IMR-90 (cell line): ENCODE measurements around the gene TENM4. TPM values are rescaled to one million over a fixed set of nuclear protein-coding genes. Genes with fewer than 3 reads are reported as not detected.

Experiments
- ATAC-seq: fragments of 200-7000 bp; cut with Tn5 transposase; 2 replicates; pipeline ENCODE4 v1.9.1; 2020; ENCODE audit warnings: low read depth, mild to moderate bottlenecking, moderate library complexity
- BruUV-seq: library from RNA; stranded (reverse); fragments of 400-500 nt; replicated peaks from 2 replicates; lab custom pipeline; 2021; lab: Mats Ljungman, UMichigan
- CTCF ChIA-PET: fragments of 300-600 bp; formaldehyde crosslinking; extraction: SDS; loops from one replicate; lab custom pipeline; 2021; ENCODE audit warnings: antibody characterized with exemption; lab: Yijun Ruan, JAX
- POLR2A ChIA-PET: fragments of 300-600 bp; sonication (Branson Sonifier 250); formaldehyde crosslinking; loops from one replicate; lab custom pipeline; 2022; ENCODE audit warnings: antibody characterized with exemption; ENCODE audit not compliant: unreplicated experiment; lab: Charles Lee
- DNase-seq: peaks from one replicate; pipeline ENCODE4 v3.0.0; 2013
- H2AFZ ChIP-seq: replicated peaks from 2 replicates; pipeline ENCODE3; 2013; ENCODE audit warnings: low read length, mild to moderate bottlenecking; ENCODE audit not compliant: poor library complexity
- H2AK5ac ChIP-seq: 2 replicates; pipeline ENCODE4 v1.6.1; 2013; ENCODE audit warnings: low read depth, low read length, inconsistent platforms
- H2AK9ac ChIP-seq: replicated peaks from 2 replicates; pipeline ENCODE3; 2013; ENCODE audit warnings: mild to moderate bottlenecking, low read depth, low read length, moderate library complexity; ENCODE audit not compliant: poor library complexity
- H2BK120ac ChIP-seq: 2 replicates; pipeline ENCODE4 v1.6.1; 2013; ENCODE audit warnings: low read depth, low read length, inconsistent platforms
- H2BK15ac ChIP-seq: 3 replicates; pipeline ENCODE4 v1.6.1; 2013; ENCODE audit warnings: low read depth, low read length, inconsistent platforms
- H2BK20ac ChIP-seq: 2 replicates; pipeline ENCODE4 v1.6.1; 2013; ENCODE audit warnings: low read depth, mild to moderate bottlenecking, inconsistent platforms, low read length, moderate library complexity
- H2BK5ac ChIP-seq: 2 replicates; pipeline ENCODE4 v1.6.1; 2013; ENCODE audit warnings: mild to moderate bottlenecking, low read depth, low read length, inconsistent platforms; ENCODE audit not compliant: poor library complexity, severe bottlenecking
- H3K14ac ChIP-seq: replicated peaks from 2 replicates; pipeline ENCODE4 v1.6.1; 2013; ENCODE audit warnings: low read depth, low read length, inconsistent platforms
- H3K18ac ChIP-seq: 2 replicates; pipeline ENCODE4 v1.6.1; 2013; ENCODE audit warnings: low read depth, low read length, control low read depth
- H3K23ac ChIP-seq: 2 replicates; pipeline ENCODE4 v1.6.1; 2013; ENCODE audit warnings: low read depth, low read length, inconsistent platforms
- H3K27ac ChIP-seq: 2 replicates; pipeline ENCODE4 v1.5.1; 2013; ENCODE audit warnings: mild to moderate bottlenecking, control low read depth, low read length; ENCODE audit not compliant: insufficient read depth
- H3K27me3 ChIP-seq: 2 replicates; pipeline ENCODE4 v1.6.1; 2013; ENCODE audit warnings: low read length; ENCODE audit not compliant: control insufficient read depth, insufficient read depth
- H3K36me3 ChIP-seq: 2 replicates; pipeline ENCODE4 v1.6.1; 2013; ENCODE audit warnings: low read length, mixed read lengths; ENCODE audit not compliant: control insufficient read depth, insufficient read depth
- H3K4ac ChIP-seq: 2 replicates; pipeline ENCODE4 v1.6.1; 2013; ENCODE audit warnings: low read depth, low read length, inconsistent platforms
- H3K4me1 ChIP-seq: 2 replicates; pipeline ENCODE4 v1.6.1; 2013; ENCODE audit warnings: low read length, mixed read lengths; ENCODE audit not compliant: control insufficient read depth, insufficient read depth
- H3K4me2 ChIP-seq: 2 replicates; pipeline ENCODE4 v1.6.1; 2013; ENCODE audit warnings: low read depth, mild to moderate bottlenecking, control low read depth, low read length, moderate library complexity
- H3K4me3 ChIP-seq: 2 replicates; pipeline ENCODE4 v1.5.1; 2013; ENCODE audit warnings: low read depth, mild to moderate bottlenecking, control low read depth, low read length, moderate library complexity; ENCODE audit not compliant: insufficient read depth
- H3K56ac ChIP-seq: 2 replicates; pipeline ENCODE4 v1.6.1; 2013; ENCODE audit warnings: low read length, inconsistent platforms; ENCODE audit not compliant: insufficient read depth; ENCODE audit errors: extremely low read depth
- H3K79me1 ChIP-seq, 2 experiments: 2 replicates each; pipeline ENCODE4 v1.6.1; 2013; ENCODE audit warnings: low read length in 2 of 2, inconsistent platforms in 1 of 2, low read depth in 1 of 2
- H3K9ac ChIP-seq: 2 replicates; pipeline ENCODE4 v1.6.1; 2013; ENCODE audit warnings: low read depth, low read length, control low read depth
- H3K9me1 ChIP-seq: 2 replicates; pipeline ENCODE4 v1.6.1; 2013; ENCODE audit warnings: low read length, inconsistent platforms; ENCODE audit not compliant: insufficient read depth
- H3K9me3 ChIP-seq: 2 replicates; pipeline ENCODE4 v1.6.1; 2013; ENCODE audit warnings: low read length; ENCODE audit not compliant: control insufficient read depth, insufficient read depth
- H4K20me1 ChIP-seq: 2 replicates; pipeline ENCODE4 v1.6.1; 2013; ENCODE audit warnings: low read length, inconsistent platforms; ENCODE audit not compliant: insufficient read depth
- H4K5ac ChIP-seq: 2 replicates; pipeline ENCODE4 v1.6.1; 2013; ENCODE audit warnings: mild to moderate bottlenecking, low read depth, low read length, control low read depth
- H4K8ac ChIP-seq, 2 experiments: 2 replicates each; pipeline ENCODE4 v1.6.1; 2013; ENCODE audit warnings: low read depth in 2 of 2, low read length in 2 of 2, control low read depth in 1 of 2, inconsistent platforms in 1 of 2
- H4K91ac ChIP-seq: 2 replicates; pipeline ENCODE4 v1.6.1; 2013; ENCODE audit warnings: low read depth, low read length, inconsistent platforms; ENCODE audit not compliant: insufficient read depth
- CEBPB ChIP-seq: IDR thresholded peaks from 2 replicates; pipeline ENCODE4 v1.6.1; 2012; ENCODE audit warnings: low read depth, low read length, improper control_type of control experiment
- CHD1 ChIP-seq: IDR thresholded peaks from 2 replicates; pipeline ENCODE4 v1.6.1; 2012; ENCODE audit warnings: low read depth, low read length, improper control_type of control experiment
- MAFK ChIP-seq: IDR thresholded peaks from 2 replicates; pipeline ENCODE4 v1.6.1; 2012; ENCODE audit warnings: low read depth, low read length, improper control_type of control experiment
- MAZ ChIP-seq: IDR thresholded peaks from 2 replicates; pipeline ENCODE4 v1.6.1; 2012; ENCODE audit warnings: low read depth, mild to moderate bottlenecking, low read length, improper control_type of control experiment, moderate library complexity, borderline replicate concordance
- RAD21 ChIP-seq: IDR thresholded peaks from 2 replicates; pipeline ENCODE4 v1.6.1; 2012; ENCODE audit warnings: low read length, improper control_type of control experiment
- RCOR1 ChIP-seq: IDR thresholded peaks from 2 replicates; pipeline ENCODE4 v1.6.1; 2012; ENCODE audit warnings: mild to moderate bottlenecking, low read length, improper control_type of control experiment; ENCODE audit not compliant: insufficient replicate concordance
- RFX5 ChIP-seq: IDR thresholded peaks from 2 replicates; pipeline ENCODE4 v1.8.0; 2012; ENCODE audit warnings: low read depth, mild to moderate bottlenecking, low read length, moderate library complexity
- SMC3 ChIP-seq: fragments of 150-350 bp; IDR thresholded peaks from 2 replicates; pipeline ENCODE4 v1.6.1; 2016; ENCODE audit warnings: low read depth, mild to moderate bottlenecking, antibody characterized with exemption, low read length, moderate library complexity
- dilution Hi-C: fragments of 300-500 bp; cut with HindIII; formaldehyde crosslinking; loops from one replicate; pipeline ENCODE4 v1.14.3; 2018; ENCODE audit warnings: low sequenced_read_pairs; ENCODE audit not compliant: unreplicated experiment
- in situ Hi-C: fragments of 300-500 bp; cut with MboI; formaldehyde crosslinking; loops from 3 replicates; pipeline ENCODE4 v1.14.3; 2019; ENCODE audit warnings: low sequenced_read_pairs, inconsistent platforms, mixed read lengths
- intact Hi-C: fragments of 100-400 bp; cut with micrococcal nuclease; formaldehyde crosslinking; loops from 2 replicates; pipeline ENCODE4 v1.10.0; 2022
- polyA plus RNA-seq, 3 experiments: library from polyadenylated mRNA; depleted of rRNA; stranded (reverse); fragments of >200 nt; gene quantifications; 2 replicates each; pipeline ENCODE4 v1.2.3, GENCODE V29; 2012; ENCODE audit warnings: low replicate concordance in 1 of 3
- total RNA-seq: library from RNA; depleted of rRNA; stranded (reverse); fragments of >200 nt; gene quantifications from 2 replicates; pipeline ENCODE4 v1.2.3, GENCODE V29; 2012
- TF ChIP-seq, protein P1 (sequence below): conservative IDR thresholded peaks from 2 replicates; pipeline ENCODE4 v1.5.1; 2012; ENCODE audit warnings: mild to moderate bottlenecking, low read depth, low read length, improper control_type of control experiment
- TF ChIP-seq, protein P2 (sequence below): fragments of 150-350 bp; IDR thresholded peaks from 2 replicates; pipeline ENCODE4 v1.6.1; 2016; ENCODE audit warnings: low read depth, mild to moderate bottlenecking, low read length, moderate library complexity, borderline replicate concordance
- TF ChIP-seq, protein P3 (sequence below): fragments of 150-350 bp; IDR thresholded peaks from 2 replicates; pipeline ENCODE4 v1.6.1; 2017; ENCODE audit warnings: mild to moderate bottlenecking, antibody characterized with exemption, low read length, low read depth

TENM4 gene
- total and polyA plus RNA-seq, 2 of the 4 experiments (the other 2 are of a cell fraction) = 7.4 to 9.0 TPM

DNA sequence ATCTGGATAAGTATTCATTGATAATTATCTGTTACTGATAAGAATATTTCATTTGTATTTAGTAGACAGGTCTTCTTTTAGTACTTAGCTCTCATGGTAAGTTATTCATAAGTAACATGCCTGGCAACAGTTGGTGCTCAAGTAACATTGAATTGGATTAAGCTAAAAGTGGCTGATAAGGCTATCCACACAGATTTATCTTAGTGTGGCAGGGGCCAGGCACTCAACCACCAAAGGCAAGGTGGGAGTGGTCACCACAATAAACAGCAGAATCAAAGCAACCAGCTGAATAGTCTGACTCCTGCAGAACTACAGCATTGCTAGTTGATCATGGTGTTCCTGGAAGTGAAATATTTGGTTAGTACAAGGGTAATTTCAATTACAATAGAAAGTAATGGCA is 833.1 kb downstream of the TENM4 start:
- H4K5ac ChIP-seq = no peak overlapping the region
- no peak overlapping the region for H4K91ac ChIP-seq
- H3K9ac ChIP-seq = no peak overlapping the region
- intact Hi-C loops (no loop called here), in situ Hi-C loops (no loop called here), dilution Hi-C loops (no loop called here)
- no peak overlapping the region for H2BK120ac ChIP-seq
- no peak overlapping the region for H2BK5ac ChIP-seq
- H3K4me2 ChIP-seq = no peak overlapping the region
- BruUV-seq = no TSS peak
- no peak overlapping the region for H2AFZ ChIP-seq
- POLR2A ChIA-PET = no interaction called here
- no peak overlapping the region for H4K8ac ChIP-seq
- H3K14ac ChIP-seq = no peak overlapping the region
- H3K18ac ChIP-seq = no peak overlapping the region
- CTCF ChIA-PET = interaction anchor here (0.6 to 1.1 kb wide), 2 partner anchors 11 to 268 kb away, joined by 3 to 4 read pairs; no protein-coding TSS in a partner anchor
- TF ChIP-seq SMC3 = no peak
- TF ChIP-seq RCOR1 = no peak
- no peak for TF ChIP-seq CHD1
- TF ChIP-seq CEBPB = no peak
- TF ChIP-seq, protein P1, sequence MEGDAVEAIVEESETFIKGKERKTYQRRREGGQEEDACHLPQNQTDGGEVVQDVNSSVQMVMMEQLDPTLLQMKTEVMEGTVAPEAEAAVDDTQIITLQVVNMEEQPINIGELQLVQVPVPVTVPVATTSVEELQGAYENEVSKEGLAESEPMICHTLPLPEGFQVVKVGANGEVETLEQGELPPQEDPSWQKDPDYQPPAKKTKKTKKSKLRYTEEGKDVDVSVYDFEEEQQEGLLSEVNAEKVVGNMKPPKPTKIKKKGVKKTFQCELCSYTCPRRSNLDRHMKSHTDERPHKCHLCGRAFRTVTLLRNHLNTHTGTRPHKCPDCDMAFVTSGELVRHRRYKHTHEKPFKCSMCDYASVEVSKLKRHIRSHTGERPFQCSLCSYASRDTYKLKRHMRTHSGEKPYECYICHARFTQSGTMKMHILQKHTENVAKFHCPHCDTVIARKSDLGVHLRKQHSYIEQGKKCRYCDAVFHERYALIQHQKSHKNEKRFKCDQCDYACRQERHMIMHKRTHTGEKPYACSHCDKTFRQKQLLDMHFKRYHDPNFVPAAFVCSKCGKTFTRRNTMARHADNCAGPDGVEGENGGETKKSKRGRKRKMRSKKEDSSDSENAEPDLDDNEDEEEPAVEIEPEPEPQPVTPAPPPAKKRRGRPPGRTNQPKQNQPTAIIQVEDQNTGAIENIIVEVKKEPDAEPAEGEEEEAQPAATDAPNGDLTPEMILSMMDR = no peak
- no peak for TF ChIP-seq RFX5
- no peak for TF ChIP-seq MAZ
- TF ChIP-seq, protein P2, sequence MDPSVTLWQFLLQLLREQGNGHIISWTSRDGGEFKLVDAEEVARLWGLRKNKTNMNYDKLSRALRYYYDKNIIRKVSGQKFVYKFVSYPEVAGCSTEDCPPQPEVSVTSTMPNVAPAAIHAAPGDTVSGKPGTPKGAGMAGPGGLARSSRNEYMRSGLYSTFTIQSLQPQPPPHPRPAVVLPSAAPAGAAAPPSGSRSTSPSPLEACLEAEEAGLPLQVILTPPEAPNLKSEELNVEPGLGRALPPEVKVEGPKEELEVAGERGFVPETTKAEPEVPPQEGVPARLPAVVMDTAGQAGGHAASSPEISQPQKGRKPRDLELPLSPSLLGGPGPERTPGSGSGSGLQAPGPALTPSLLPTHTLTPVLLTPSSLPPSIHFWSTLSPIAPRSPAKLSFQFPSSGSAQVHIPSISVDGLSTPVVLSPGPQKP = no peak
- TF ChIP-seq, protein P3, sequence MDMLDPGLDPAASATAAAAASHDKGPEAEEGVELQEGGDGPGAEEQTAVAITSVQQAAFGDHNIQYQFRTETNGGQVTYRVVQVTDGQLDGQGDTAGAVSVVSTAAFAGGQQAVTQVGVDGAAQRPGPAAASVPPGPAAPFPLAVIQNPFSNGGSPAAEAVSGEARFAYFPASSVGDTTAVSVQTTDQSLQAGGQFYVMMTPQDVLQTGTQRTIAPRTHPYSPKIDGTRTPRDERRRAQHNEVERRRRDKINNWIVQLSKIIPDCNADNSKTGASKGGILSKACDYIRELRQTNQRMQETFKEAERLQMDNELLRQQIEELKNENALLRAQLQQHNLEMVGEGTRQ = no peak
- TF ChIP-seq RAD21 = no peak
- TF ChIP-seq MAFK = no peak
- no peak overlapping the region for H2BK20ac ChIP-seq
- H3K36me3 ChIP-seq = no peaks in the 10 kb centered on the region
- no peak overlapping the region for H2AK9ac ChIP-seq
- H2BK15ac ChIP-seq = no peak overlapping the region
- no peak overlapping the region for H3K56ac ChIP-seq
- no peak overlapping the region for H3K23ac ChIP-seq
- no peaks in the 10 kb centered on the region; the same call in none of the 2 replicates for H3K27me3 ChIP-seq
- ATAC-seq (no peak), DNase-seq (no peak)
- no peak overlapping the region for H2AK5ac ChIP-seq
- H3K79me1 ChIP-seq = no peaks in the 10 kb centered on the region
- H3K4me1 ChIP-seq = 0 out of 2 replicates have a peak, but pooled peaks cover 4% of the 10 kb centered on the region
- no peaks in the 10 kb centered on the region; the same call in 1 of the 2 replicates for H4K20me1 ChIP-seq
- H3K4ac ChIP-seq = no peak overlapping the region
- no peak overlapping the region for H3K27ac ChIP-seq
- H3K4me3 ChIP-seq = no peak overlapping the region
- no peaks in the 10 kb centered on the region for H3K9me3 ChIP-seq
- H3K9me1 ChIP-seq = 0 out of 2 replicates have a peak, but pooled peaks cover 3% of the 10 kb centered on the region
